Stromal cell of bone marrow (primary cell): ENCODE data around the gene FADS3.

ENCODE experiments used
- DNase-seq: peaks from one replicate; pipeline ENCODE4 v3.0.0-alpha.2; 2012; ENCODE audit warnings: low read depth

FADS3 gene

GRCh38 chr11:61855939-61856680, 35.2 kb downstream of the FADS3 start:
- DNase-seq: no peak

- DNase-seq: no peak
These were observed 36.2 kb downstream of the FADS3 start for GRCh38 chr11:61854966-61855714.

GRCh38 chr11:61854206-61854895, 37.0 kb downstream of the FADS3 start:
- no peak for DNase-seq

GRCh38 chr11:61853698-61854169, 37.6 kb downstream of the FADS3 start:
- DNase-seq: no peak

- DNase-seq: no peak
These were observed 39.4 kb downstream of the FADS3 start for GRCh38 chr11:61851900-61852295.

- DNase-seq: no peak
These were observed 40.0 kb downstream of the FADS3 start for GRCh38 chr11:61851113-61851899.

GRCh38 chr11:61850687-61851086, 40.7 kb downstream of the FADS3 start:
- no peak for DNase-seq

GRCh38 chr11:61848631-61849030, 42.7 kb downstream of the FADS3 start:
- no peak for DNase-seq

- DNase-seq: no peak
These were observed 43.3 kb downstream of the FADS3 start for GRCh38 chr11:61847914-61848581.

- DNase-seq: no peak
These were observed 44.9 kb downstream of the FADS3 start for GRCh38 chr11:61846362-61847020.

- no peak for DNase-seq
These were observed 46.3 kb downstream of the FADS3 start for GRCh38 chr11:61844909-61845565.

- no peak for DNase-seq
These were observed 48.9 kb downstream of the FADS3 start for GRCh38 chr11:61842528-61842820.

GRCh38 chr11:61841636-61842527, 49.5 kb downstream of the FADS3 start:
- no peak for DNase-seq

- DNase-seq: no peak
These were observed 51.0 kb downstream of the FADS3 start for GRCh38 chr11:61840371-61840770.

GRCh38 chr11:61839742-61840141, 51.6 kb downstream of the FADS3 start:
- DNase-seq: no peak

GRCh38 chr11:61838921-61839320, 52.4 kb downstream of the FADS3 start:
- DNase-seq: no peak

- no peak for DNase-seq
These were observed 52.8 kb downstream of the FADS3 start for GRCh38 chr11:61838501-61838900.

- no peak for DNase-seq
These were observed 53.8 kb downstream of the FADS3 start for GRCh38 chr11:61837411-61838005.

GRCh38 chr11:61836193-61836592, 55.2 kb downstream of the FADS3 start:
- no peak for DNase-seq
